A673 (cell line): Measurements from ENCODE around the gene HSDL1. TPM values are rescaled to one million over a fixed set of nuclear protein-coding genes. Genes with fewer than 3 reads are reported as not detected.

Experiments used
- BruUV-seq: library from RNA; stranded (reverse); fragments of 400-500 nt; replicated peaks from 2 replicates; lab custom pipeline; 2021; lab: Mats Ljungman, UMichigan
- CTCF ChIA-PET: fragments of 300-600 bp; sonication (Branson Sonifier 250); formaldehyde crosslinking; loops from one replicate; lab custom pipeline; 2022; ENCODE audit warnings: antibody characterized with exemption; lab: Charles Lee
- POLR2A ChIA-PET: fragments of 300-600 bp; sonication (Branson Sonifier 250); formaldehyde crosslinking; loops from one replicate; lab custom pipeline; 2022; ENCODE audit warnings: antibody characterized with exemption; ENCODE audit not compliant: low non-redundant PET; lab: Charles Lee
- DNase-seq: peaks from one replicate; pipeline ENCODE4 v3.0.0-alpha.2; 2015; ENCODE audit warnings: low spot score
- H3K27ac ChIP-seq: fragments of 200-600 bp; sonication (generic); 2 replicates; pipeline ENCODE4 v1.5.1; 2016; ENCODE audit warnings: mixed run types, low read depth, mild to moderate bottlenecking, mixed read lengths, antibody characterized with exemption, low read length; ENCODE audit not compliant: poor library complexity, severe bottlenecking
- H3K27me3 ChIP-seq: fragments of 200-600 bp; sonication (generic); replicated peaks from 2 replicates; pipeline ENCODE4 v1.6.1; 2017; ENCODE audit warnings: mixed run types, low read depth, mild to moderate bottlenecking, mixed read lengths, antibody characterized with exemption, low read length; ENCODE audit not compliant: insufficient read depth, poor library complexity
- H3K36me3 ChIP-seq: fragments of 200-600 bp; sonication (generic); 2 replicates; pipeline ENCODE4 v1.6.1; 2016; ENCODE audit warnings: mixed run types, mild to moderate bottlenecking, mixed read lengths, antibody characterized with exemption, low read length; ENCODE audit not compliant: insufficient read depth, poor library complexity, severe bottlenecking
- H3K4me1 ChIP-seq: fragments of 200-600 bp; sonication (generic); 2 replicates; pipeline ENCODE4 v1.6.1; 2017; ENCODE audit warnings: mixed run types, mild to moderate bottlenecking, mixed read lengths, antibody characterized with exemption, low read length; ENCODE audit not compliant: insufficient read depth, poor library complexity, severe bottlenecking
- H3K4me3 ChIP-seq: fragments of 200-600 bp; sonication (generic); 2 replicates; pipeline ENCODE4 v1.5.1; 2016; ENCODE audit warnings: low read depth, mixed run types, mild to moderate bottlenecking, mixed read lengths, low read length; ENCODE audit not compliant: poor library complexity, severe bottlenecking
- H3K9me3 ChIP-seq: fragments of 200-600 bp; sonication (generic); 2 replicates; pipeline ENCODE4 v1.6.1; 2016; ENCODE audit warnings: mixed run types, low read depth, mild to moderate bottlenecking, mixed read lengths, antibody characterized with exemption, low read length; ENCODE audit not compliant: poor library complexity, severe bottlenecking
- EZH2 ChIP-seq: fragments of 200-600 bp; sonication (generic); IDR thresholded peaks from 2 replicates; pipeline ENCODE4 v1.6.1; 2017; ENCODE audit warnings: borderline replicate concordance, low read depth, mild to moderate bottlenecking, mixed read lengths, antibody characterized with exemption, low read length; ENCODE audit not compliant: poor library complexity, severe bottlenecking
- intact Hi-C: fragments of 100-400 bp; cut with micrococcal nuclease; formaldehyde crosslinking; loops from one replicate; pipeline ENCODE4 v1.10.0; 2022; ENCODE audit not compliant: unreplicated experiment
- total RNA-seq: library from RNA; stranded (reverse); gene quantifications from 2 replicates; pipeline ENCODE4 v1.2.3, GENCODE V29; 2021
- TF ChIP-seq, protein P1 (sequence below): fragments of 300-800, 200-600 bp; sonication (generic); conservative IDR thresholded peaks from 2 replicates; pipeline ENCODE4 v1.5.1; 2017; ENCODE audit warnings: low read depth, mild to moderate bottlenecking, antibody characterized with exemption, low read length, moderate library complexity, mixed read lengths

HSDL1 gene
- total RNA-seq, 1 experiment from 2014 or later, result 45.6 TPM

DNA sequence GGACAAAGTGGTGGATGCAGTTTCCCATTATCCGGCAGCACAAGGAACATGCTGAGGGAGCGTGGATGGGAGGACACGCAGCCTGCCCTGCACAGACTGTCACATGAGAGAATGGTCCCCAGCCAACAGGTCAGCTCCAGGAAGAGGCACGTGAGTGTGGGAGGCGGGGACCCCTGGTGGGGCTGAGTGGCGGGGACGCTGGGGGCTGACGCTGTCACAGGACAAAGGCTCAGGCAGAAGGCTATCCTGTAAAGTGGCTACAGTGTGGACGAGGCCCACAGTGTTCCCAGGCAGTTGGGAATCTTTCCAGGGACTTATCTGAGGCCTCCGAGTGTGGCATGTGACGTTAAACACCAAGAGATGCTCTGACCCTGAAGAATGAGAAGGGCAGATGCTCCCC is 58.6 kb downstream of the HSDL1 start:
- ChIA-PET POLR2A (no interaction called here), CTCF (no interaction called here)
- Histone ChIP-seq H3K4me1 (no peaks in the 10 kb centered on the region), H3K4me3 (no peak overlapping the region), H3K36me3 (peaks cover 43% of the 10 kb centered on the region), H3K9me3 (no peaks in the 10 kb centered on the region), H3K27ac (no peak overlapping the region), H3K27me3 (no peaks in the 10 kb centered on the region)
- TF ChIP-seq, protein P1, sequence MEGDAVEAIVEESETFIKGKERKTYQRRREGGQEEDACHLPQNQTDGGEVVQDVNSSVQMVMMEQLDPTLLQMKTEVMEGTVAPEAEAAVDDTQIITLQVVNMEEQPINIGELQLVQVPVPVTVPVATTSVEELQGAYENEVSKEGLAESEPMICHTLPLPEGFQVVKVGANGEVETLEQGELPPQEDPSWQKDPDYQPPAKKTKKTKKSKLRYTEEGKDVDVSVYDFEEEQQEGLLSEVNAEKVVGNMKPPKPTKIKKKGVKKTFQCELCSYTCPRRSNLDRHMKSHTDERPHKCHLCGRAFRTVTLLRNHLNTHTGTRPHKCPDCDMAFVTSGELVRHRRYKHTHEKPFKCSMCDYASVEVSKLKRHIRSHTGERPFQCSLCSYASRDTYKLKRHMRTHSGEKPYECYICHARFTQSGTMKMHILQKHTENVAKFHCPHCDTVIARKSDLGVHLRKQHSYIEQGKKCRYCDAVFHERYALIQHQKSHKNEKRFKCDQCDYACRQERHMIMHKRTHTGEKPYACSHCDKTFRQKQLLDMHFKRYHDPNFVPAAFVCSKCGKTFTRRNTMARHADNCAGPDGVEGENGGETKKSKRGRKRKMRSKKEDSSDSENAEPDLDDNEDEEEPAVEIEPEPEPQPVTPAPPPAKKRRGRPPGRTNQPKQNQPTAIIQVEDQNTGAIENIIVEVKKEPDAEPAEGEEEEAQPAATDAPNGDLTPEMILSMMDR, result no peak
- no peak for TF ChIP-seq EZH2
- BruUV-seq, result no TSS peak
- intact Hi-C loops, result loop anchor here (5.0 kb wide), 1 partner anchor 91 kb away; no protein-coding TSS in a partner anchor
- no peak for DNase-seq

DNA sequence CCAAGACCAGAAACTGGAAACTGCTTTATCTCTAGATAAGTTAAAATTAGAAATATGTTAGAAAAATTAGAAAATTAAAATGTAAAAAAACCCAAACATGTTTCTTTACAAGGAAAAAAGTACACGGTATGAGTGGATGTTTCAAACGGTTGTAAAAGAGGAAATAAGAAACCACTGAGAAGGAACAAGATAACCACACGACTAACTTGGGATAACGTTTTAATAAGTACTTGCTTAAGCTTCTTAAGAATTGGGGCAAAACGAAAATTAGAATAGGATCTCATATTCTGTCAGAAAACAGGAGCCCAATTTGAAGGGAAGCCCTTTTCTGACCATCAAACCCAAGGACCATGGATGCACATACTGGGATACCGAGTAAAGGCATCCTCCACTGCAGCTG is 59.2 kb downstream of the HSDL1 start:
- peaks cover 40% of the 10 kb centered on the region for H3K36me3 ChIP-seq
- H3K27me3 ChIP-seq, result no peaks in the 10 kb centered on the region
- no TSS peak for BruUV-seq
- no peaks in the 10 kb centered on the region for H3K4me1 ChIP-seq
- H3K4me3 ChIP-seq, result no peak overlapping the region
- CTCF ChIA-PET, result no interaction called here
- no peak for DNase-seq
- intact Hi-C loops, result loop anchor here (5.0 kb wide), 1 partner anchor 92 kb away; no protein-coding TSS in a partner anchor
- POLR2A ChIA-PET, result no interaction called here
- TF ChIP-seq EZH2, result no peak
- TF ChIP-seq, protein P1, result no peak
- no peak overlapping the region for H3K27ac ChIP-seq
- no peaks in the 10 kb centered on the region for H3K9me3 ChIP-seq

DNA sequence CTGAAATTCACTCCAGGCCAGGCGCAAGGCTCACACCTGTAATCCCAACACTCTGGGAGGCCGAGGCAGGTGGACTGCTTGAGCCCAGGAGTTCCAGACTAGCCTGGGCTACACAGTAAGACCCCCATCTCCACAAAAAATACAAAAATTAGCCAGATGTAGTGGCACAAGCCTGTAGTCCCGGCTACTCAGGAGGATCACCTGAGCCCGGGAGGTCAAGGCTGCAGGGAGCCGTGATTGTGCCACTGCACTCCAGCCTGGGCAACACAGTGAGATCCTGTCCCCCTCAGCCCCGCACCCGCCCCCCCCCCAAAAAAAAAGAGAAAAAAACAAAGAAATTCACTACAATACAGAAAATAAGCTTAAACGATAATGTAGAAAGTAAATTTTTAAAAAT is 59.7 kb downstream of the HSDL1 start:
- no peak for TF ChIP-seq EZH2
- TF ChIP-seq, protein P1, result no peak
- Histone ChIP-seq H3K4me1 (no peaks in the 10 kb centered on the region), H3K9me3 (no peaks in the 10 kb centered on the region), H3K27me3 (no peaks in the 10 kb centered on the region), H3K36me3 (peaks cover 35% of the 10 kb centered on the region), H3K27ac (no peak overlapping the region), H3K4me3 (no peak overlapping the region)
- intact Hi-C loops, result loop anchor here (5.0 kb wide), 1 partner anchor 92 kb away; no protein-coding TSS in a partner anchor
- POLR2A ChIA-PET, result no interaction called here
- BruUV-seq, result no TSS peak
- CTCF ChIA-PET, result interaction anchor here (0.6 to 1.6 kb wide), 5 partner anchors 31 to 399 kb away, joined by 3 to 5 read pairs (median 3); partner anchors contain the start of genes MBTPS1 and TAF1C
- no peak for DNase-seq
